A549 (cell line): Measurements from ENCODE around the gene FRYL. TPM values are rescaled to one million over a fixed set of nuclear protein-coding genes. Genes with fewer than 3 reads are reported as not detected.

Experiments
- ATAC-seq, 2 experiments: fragments of 200-7000 bp in 1 of 2; fragments of >200 bp in 1 of 2; cut with Nextera tagmentation in 1 of 2; cut with Tn5 transposase in 1 of 2; 3 replicates each; pipeline versions ENCODE4 v1.8.0 to v1.9.1; 2018 to 2020; ENCODE audit warnings: mild to moderate bottlenecking in 1 of 2, moderate library complexity in 1 of 2
- CTCF ChIA-PET: fragments of 300-600 bp; sonication (Branson Sonifier 250); formaldehyde crosslinking; extraction: SDS; loops from one replicate; lab custom pipeline; 2021; ENCODE audit warnings: antibody characterized with exemption, inconsistent platforms; lab: Yijun Ruan, JAX
- POLR2A ChIA-PET: fragments of 350-600 bp; formaldehyde crosslinking; extraction: SDS; loops from one replicate; lab custom pipeline; 2021; ENCODE audit warnings: antibody characterized with exemption, inconsistent platforms; lab: Yijun Ruan, JAX
- DNase-seq, 2 experiments: peaks; one replicate each; pipeline versions ENCODE4 v3.0.0 to v3.0.0-alpha.2; 2011 to 2016; ENCODE audit warnings: low read depth in 1 of 2, low spot score in 1 of 2
- FAIRE-seq: peaks from 2 replicates; lab custom pipeline; 2011; peaks lifted over from hg19 to GRCh38; lab: Jason Lieb, UNC
- H3K27ac ChIP-seq, 2 experiments: fragments of >200 bp; sonication (Bioruptor Twin); formaldehyde crosslinking; 3 replicates each; pipeline ENCODE4 v1.5.1; 2016 to 2017
- H3K4me1 ChIP-seq: fragments of >200 bp; sonication (Bioruptor Twin); formaldehyde crosslinking; 3 replicates; pipeline ENCODE4 v1.6.1; 2016
- H3K4me2 ChIP-seq: fragments of >200 bp; sonication (Bioruptor Twin); formaldehyde crosslinking; 3 replicates; pipeline ENCODE4 v1.6.1; 2016
- H3K4me3 ChIP-seq: fragments of >200 bp; sonication (Bioruptor Twin); formaldehyde crosslinking; 3 replicates; pipeline ENCODE4 v1.5.1; 2016
- H3K9me3 ChIP-seq: fragments of >200 bp; sonication (Bioruptor Twin); formaldehyde crosslinking; 3 replicates; pipeline ENCODE4 v1.6.1; 2016
- ATOH8 ChIP-seq: fragments of 250-450 bp; sonication (Bioruptor Pico); IDR thresholded peaks from 2 replicates; pipeline ENCODE4 v1.5.0; 2020; ENCODE audit warnings: low read depth, mild to moderate bottlenecking, moderate library complexity
- CHD2 ChIP-seq: fragments of 150-350 bp; IDR thresholded peaks from 2 replicates; pipeline ENCODE4 v1.6.1; 2014; ENCODE audit warnings: low read length; ENCODE audit not compliant: partially characterized antibody
- CHD4 ChIP-seq: fragments of 200-600 bp; sonication (generic); IDR thresholded peaks from 2 replicates; pipeline ENCODE4 v1.6.1; 2016; ENCODE audit warnings: antibody characterized with exemption, mild to moderate bottlenecking, borderline replicate concordance
- E2F6 ChIP-seq: IDR thresholded peaks from 2 replicates; pipeline ENCODE4 v1.6.1; 2012; ENCODE audit warnings: low read depth, borderline replicate concordance
- EHF ChIP-seq: fragments of 250-450 bp; sonication (Bioruptor Pico); IDR thresholded peaks from 2 replicates; pipeline ENCODE4 v1.5.0; 2020; ENCODE audit warnings: mild to moderate bottlenecking
- EHMT2 ChIP-seq: fragments of 200-600 bp; sonication (generic); IDR thresholded peaks from 2 replicates; pipeline ENCODE4 v1.6.1; 2016; ENCODE audit warnings: antibody characterized with exemption, low read depth, mild to moderate bottlenecking, moderate library complexity
- ELK1 ChIP-seq: fragments of 150-350 bp; IDR thresholded peaks from 2 replicates; pipeline ENCODE4 v1.6.1; 2014; ENCODE audit warnings: low read depth, mild to moderate bottlenecking, low read length
- HDAC2 ChIP-seq: fragments of 200-600 bp; sonication (generic); IDR thresholded peaks from 2 replicates; pipeline ENCODE4 v1.6.1; 2016
- JUNB ChIP-seq: fragments of >200 bp; sonication (Bioruptor Twin); formaldehyde crosslinking; IDR thresholded peaks from 2 replicates; pipeline ENCODE4 v1.6.1; 2016
- KDM1A ChIP-seq: fragments of 200-600 bp; sonication (generic); IDR thresholded peaks from 2 replicates; pipeline ENCODE4 v1.6.1; 2016; ENCODE audit warnings: low read depth, mild to moderate bottlenecking
- MYC ChIP-seq: IDR thresholded peaks from 2 replicates; pipeline ENCODE4 v1.6.1; 2012; ENCODE audit warnings: mild to moderate bottlenecking, inconsistent platforms, low read length, improper control_type of control experiment, borderline replicate concordance
- NFE2L2 ChIP-seq: fragments of 150-350 bp; conservative IDR thresholded peaks from 2 replicates; pipeline ENCODE4 v1.6.1; 2014; ENCODE audit warnings: low read length
- NPAS2 ChIP-seq: fragments of 250-450 bp; sonication (Bioruptor Pico); IDR thresholded peaks from 2 replicates; pipeline ENCODE4 v1.8.0; 2022; ENCODE audit warnings: mild to moderate bottlenecking, moderate library complexity, borderline replicate concordance
- PBX3 ChIP-seq: IDR thresholded peaks from 2 replicates; pipeline ENCODE4 v1.6.1; 2012
- PHF8 ChIP-seq: fragments of 200-600 bp; sonication (generic); IDR thresholded peaks from 2 replicates; pipeline ENCODE4 v1.6.1; 2016; ENCODE audit warnings: low read depth, mild to moderate bottlenecking, antibody characterized with exemption, moderate library complexity, borderline replicate concordance
- RNF2 ChIP-seq: fragments of 200-600 bp; sonication (generic); IDR thresholded peaks from 2 replicates; pipeline ENCODE4 v1.6.1; 2016; ENCODE audit warnings: low read depth, mild to moderate bottlenecking, antibody characterized with exemption, moderate library complexity, borderline replicate concordance
- SMC3 ChIP-seq: fragments of >200 bp; sonication (Bioruptor Twin); formaldehyde crosslinking; IDR thresholded peaks from 3 replicates; pipeline ENCODE4 v1.6.1; 2018; ENCODE audit warnings: inconsistent platforms
- USF2 ChIP-seq: fragments of 450-650 bp; IDR thresholded peaks from 2 replicates; pipeline ENCODE4 v1.6.1; 2014; ENCODE audit warnings: antibody characterized with exemption
- ZFP36 ChIP-seq: fragments of 450-650 bp; IDR thresholded peaks from 2 replicates; pipeline ENCODE4 v1.6.1; 2014; ENCODE audit warnings: borderline replicate concordance; ENCODE audit not compliant: partially characterized antibody
- ZSCAN20 ChIP-seq: fragments of 250-450 bp; sonication (Bioruptor Pico); IDR thresholded peaks from 2 replicates; pipeline ENCODE4 v1.8.0; 2022; ENCODE audit warnings: mild to moderate bottlenecking, moderate library complexity
- WGBS: methylation state at CpG from one replicate; pipeline ENCODE4 v1.1.6; 2017; ENCODE audit errors: missing lambda C conversion rate; 5-methylcytosine and 5-hydroxymethylcytosine counted together
- polyA plus RNA-seq, 4 experiments: library from polyadenylated mRNA; depleted of rRNA in 3 of 4; stranded (reverse); fragments of >200 nt; fragmentation: RNase III in 1 of 4; extraction: RNeasy Plus Mini Kit Qiagen cat#74134 plus additional on column Dnase treatment in 1 of 4; gene quantifications; 2 replicates in 3 of 4; 3 replicates in 1 of 4; pipeline ENCODE4 v1.2.3, GENCODE V29; 2011 to 2017

The FRYL gene
- polyA plus RNA-seq, 2 of the 4 experiments (the other 2 are of a cell fraction), result 7.1 to 21.1 TPM

- TF ChIP-seq ATOH8 (no peak), ZSCAN20 (CRISPR knock-in tag) (no peak), MYC (no peak), SMC3 (peak; percentile 60; the same call in 2 of the 3 replicates), CHD4 (no peak)
Observed at GRCh38 chr4:48546336-48546735, 233.7 kb downstream of the FRYL start (continued).

- ATAC-seq, result no peak
- no peak for DNase-seq
- FAIRE-seq, result no peak
- no peak for TF ChIP-seq ELK1
- no peak for TF ChIP-seq CHD2
- no peak for TF ChIP-seq EHF (CRISPR knock-in tag)
- TF ChIP-seq USF2, result no peak
- no peak for TF ChIP-seq E2F6
- no peak for TF ChIP-seq EHMT2
- no peak for TF ChIP-seq MYC
- no peak for TF ChIP-seq KDM1A
- TF ChIP-seq JUNB, result no peak
- no peak for TF ChIP-seq ATOH8
- Histone ChIP-seq H3K9me3 (no peaks in the 10 kb centered on the region), H3K27ac (no peak overlapping the region), H3K4me1 (no peaks in the 10 kb centered on the region), H3K4me3 (no peak overlapping the region), H3K4me2 (no peak overlapping the region)
- 75% methylated on average over 3 of the region's 3 CpGs for WGBS
- ChIA-PET POLR2A (no interaction called here), CTCF (no interaction called here)
Observed at GRCh38 chr4:48543796-48544195, 236.3 kb downstream of the FRYL start.

- POLR2A ChIA-PET, result no interaction called here
- Histone ChIP-seq H3K9me3 (no peaks in the 10 kb centered on the region), H3K27ac (no peak overlapping the region), H3K4me2 (no peak overlapping the region), H3K4me3 (no peak overlapping the region), H3K4me1 (no peaks in the 10 kb centered on the region)
- DNase-seq (no peak), FAIRE-seq (no peak), ATAC-seq (no peak)
- CTCF ChIA-PET, result interaction anchor here (1.5 kb wide), 1 partner anchor 415 kb away, joined by 5 read pairs; no protein-coding TSS in a partner anchor
- 90% methylated on average over 2 of the region's 2 CpGs for WGBS
- TF ChIP-seq EHF (CRISPR knock-in tag), result no peak
- no peak for TF ChIP-seq ZFP36
- TF ChIP-seq HDAC2, result no peak
- TF ChIP-seq PHF8, result no peak
- TF ChIP-seq NPAS2 (CRISPR knock-in tag), result no peak
- no peak for TF ChIP-seq RNF2
- TF ChIP-seq ELK1, result no peak
- no peak for TF ChIP-seq PBX3
- TF ChIP-seq NFE2L2, result no peak
Observed at GRCh38 chr4:48542888-48543287, 237.2 kb downstream of the FRYL start.
